A549 (cell line): ENCODE measurements around the gene ASCC2.

Experiments used
- CHD4 ChIP-seq: fragments of 200-600 bp; sonication (generic); IDR thresholded peaks from 2 replicates; pipeline ENCODE4 v1.6.1; 2016; ENCODE audit warnings: antibody characterized with exemption, mild to moderate bottlenecking, borderline replicate concordance
- ELK1 ChIP-seq: fragments of 150-350 bp; IDR thresholded peaks from 2 replicates; pipeline ENCODE4 v1.6.1; 2014; ENCODE audit warnings: low read depth, mild to moderate bottlenecking, low read length
- ESRRA ChIP-seq: fragments of 150-350 bp; IDR thresholded peaks from 2 replicates; pipeline ENCODE4 v1.6.1; 2014; ENCODE audit warnings: mild to moderate bottlenecking, low read length, borderline replicate concordance
- HMGXB4 ChIP-seq: fragments of 250-450 bp; sonication (Bioruptor Pico); IDR thresholded peaks from 2 replicates; pipeline ENCODE4 v1.5.0; 2021; ENCODE audit warnings: mild to moderate bottlenecking, moderate library complexity, borderline replicate concordance
- HOXB13 ChIP-seq: fragments of 250-450 bp; sonication (Bioruptor Pico); IDR thresholded peaks from 2 replicates; pipeline ENCODE4 v1.5.0; 2020; ENCODE audit warnings: low read depth, mild to moderate bottlenecking, moderate library complexity
- NPAS2 ChIP-seq: fragments of 250-450 bp; sonication (Bioruptor Pico); IDR thresholded peaks from 2 replicates; pipeline ENCODE4 v1.8.0; 2022; ENCODE audit warnings: mild to moderate bottlenecking, moderate library complexity, borderline replicate concordance
- POLR2A ChIP-seq: IDR thresholded peaks from 2 replicates; pipeline ENCODE4 v1.6.1; 2012; ENCODE audit warnings: mild to moderate bottlenecking, low read length
- RAD21 ChIP-seq, 2 experiments: fragments of >200 bp in 1 of 2; sonication (Bioruptor Twin) in 1 of 2; formaldehyde crosslinking in 1 of 2; IDR thresholded peaks in 1 of 2; conservative IDR thresholded peaks in 1 of 2; 2 replicates in 1 of 2; 3 replicates in 1 of 2; pipeline ENCODE4 v1.6.1; 2012 to 2018; ENCODE audit warnings: inconsistent platforms in 1 of 2
- USF2 ChIP-seq: fragments of 450-650 bp; IDR thresholded peaks from 2 replicates; pipeline ENCODE4 v1.6.1; 2014; ENCODE audit warnings: antibody characterized with exemption
- TF ChIP-seq, protein P1 (sequence below): fragments of >200 bp; sonication (Bioruptor Twin); formaldehyde crosslinking; IDR thresholded peaks from 3 replicates; pipeline ENCODE4 v1.5.1; 2016

GRCh38 chr22:29793396-29793795 is 44.7 kb downstream of the ASCC2 start:
- no peak for TF ChIP-seq USF2
- TF ChIP-seq POLR2A: no peak
- no peak for TF ChIP-seq ESRRA
- TF ChIP-seq HOXB13 (CRISPR knock-in tag): no peak
- no peak for TF ChIP-seq HMGXB4 (CRISPR knock-in tag)
- no peak for TF ChIP-seq CHD4
- no peak for TF ChIP-seq NPAS2 (CRISPR knock-in tag)
- no peak for TF ChIP-seq ELK1
- TF ChIP-seq, protein P1, sequence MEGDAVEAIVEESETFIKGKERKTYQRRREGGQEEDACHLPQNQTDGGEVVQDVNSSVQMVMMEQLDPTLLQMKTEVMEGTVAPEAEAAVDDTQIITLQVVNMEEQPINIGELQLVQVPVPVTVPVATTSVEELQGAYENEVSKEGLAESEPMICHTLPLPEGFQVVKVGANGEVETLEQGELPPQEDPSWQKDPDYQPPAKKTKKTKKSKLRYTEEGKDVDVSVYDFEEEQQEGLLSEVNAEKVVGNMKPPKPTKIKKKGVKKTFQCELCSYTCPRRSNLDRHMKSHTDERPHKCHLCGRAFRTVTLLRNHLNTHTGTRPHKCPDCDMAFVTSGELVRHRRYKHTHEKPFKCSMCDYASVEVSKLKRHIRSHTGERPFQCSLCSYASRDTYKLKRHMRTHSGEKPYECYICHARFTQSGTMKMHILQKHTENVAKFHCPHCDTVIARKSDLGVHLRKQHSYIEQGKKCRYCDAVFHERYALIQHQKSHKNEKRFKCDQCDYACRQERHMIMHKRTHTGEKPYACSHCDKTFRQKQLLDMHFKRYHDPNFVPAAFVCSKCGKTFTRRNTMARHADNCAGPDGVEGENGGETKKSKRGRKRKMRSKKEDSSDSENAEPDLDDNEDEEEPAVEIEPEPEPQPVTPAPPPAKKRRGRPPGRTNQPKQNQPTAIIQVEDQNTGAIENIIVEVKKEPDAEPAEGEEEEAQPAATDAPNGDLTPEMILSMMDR: no peak
- TF ChIP-seq RAD21 (conservative IDR thresholded peaks at IDR 0.05 in 1 of 2, IDR thresholded peaks at IDR 0.05 in 1 of 2): no peak
